GM10248 (cell line): ENCODE measurements around the gene SFMBT2.

Source experiments
- CTCF ChIA-PET: fragments of 300-600 bp; sonication (Branson Sonifier 250); formaldehyde crosslinking; extraction: SDS; loops from one replicate; lab custom pipeline; 2021; ENCODE audit warnings: antibody characterized with exemption; lab: Yijun Ruan, JAX
- POLR2A ChIA-PET: fragments of 350-650 bp; sonication (Branson Sonifier 250); formaldehyde crosslinking; extraction: SDS; loops from one replicate; lab custom pipeline; 2020; ENCODE audit warnings: antibody characterized with exemption; lab: Yijun Ruan, JAX
- DNase-seq: peaks from one replicate; pipeline ENCODE4 v3.0.0; 2012; ENCODE audit errors: extremely low spot score
- TF ChIP-seq, protein P1 (sequence below): IDR thresholded peaks from 2 replicates; pipeline ENCODE4 v1.5.1; 2012; ENCODE audit warnings: mild to moderate bottlenecking, low read depth; ENCODE audit errors: extremely low read depth, missing control alignments, control extremely low read depth

SFMBT2 gene

DNA sequence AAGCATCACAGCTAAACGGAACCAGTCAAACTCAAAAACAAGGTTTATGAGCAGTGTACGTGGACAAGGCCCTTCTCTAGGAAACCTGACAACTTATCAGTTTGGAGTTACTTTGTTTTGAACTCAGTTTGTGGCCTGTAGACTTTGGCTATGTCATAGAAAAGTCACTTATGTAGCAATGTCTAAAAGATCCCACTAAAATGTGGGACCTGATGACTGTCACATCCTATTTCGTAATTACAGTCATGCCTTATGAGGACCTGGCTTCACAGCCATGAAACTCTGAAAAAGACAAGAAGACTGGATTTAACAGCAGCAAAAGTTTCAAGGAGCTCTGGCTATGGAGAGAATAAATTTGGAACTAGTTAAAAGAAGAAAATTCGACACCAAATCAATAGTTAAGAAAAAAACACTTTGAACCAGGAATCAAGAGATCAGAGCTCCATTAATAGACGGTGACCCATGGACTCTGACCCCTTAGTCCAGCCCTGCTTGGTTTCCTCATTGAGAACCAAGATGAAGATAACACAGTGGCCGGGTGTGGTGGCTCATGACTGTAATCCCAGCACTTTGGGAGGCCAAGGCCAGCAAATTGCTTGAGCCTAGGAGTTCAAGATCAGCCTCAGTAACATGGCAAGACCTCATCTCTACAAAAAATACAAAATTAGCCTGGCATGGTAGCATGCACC lies 204.3 kb downstream of the SFMBT2 start:
- DNase-seq = no peak
- ChIA-PET CTCF (interaction anchor here (0.7 to 1.5 kb wide), 2 partner anchors 13 to 19 kb away, joined by 3 read pairs; no protein-coding TSS in a partner anchor), POLR2A (no interaction called here)
- TF ChIP-seq, protein P1, sequence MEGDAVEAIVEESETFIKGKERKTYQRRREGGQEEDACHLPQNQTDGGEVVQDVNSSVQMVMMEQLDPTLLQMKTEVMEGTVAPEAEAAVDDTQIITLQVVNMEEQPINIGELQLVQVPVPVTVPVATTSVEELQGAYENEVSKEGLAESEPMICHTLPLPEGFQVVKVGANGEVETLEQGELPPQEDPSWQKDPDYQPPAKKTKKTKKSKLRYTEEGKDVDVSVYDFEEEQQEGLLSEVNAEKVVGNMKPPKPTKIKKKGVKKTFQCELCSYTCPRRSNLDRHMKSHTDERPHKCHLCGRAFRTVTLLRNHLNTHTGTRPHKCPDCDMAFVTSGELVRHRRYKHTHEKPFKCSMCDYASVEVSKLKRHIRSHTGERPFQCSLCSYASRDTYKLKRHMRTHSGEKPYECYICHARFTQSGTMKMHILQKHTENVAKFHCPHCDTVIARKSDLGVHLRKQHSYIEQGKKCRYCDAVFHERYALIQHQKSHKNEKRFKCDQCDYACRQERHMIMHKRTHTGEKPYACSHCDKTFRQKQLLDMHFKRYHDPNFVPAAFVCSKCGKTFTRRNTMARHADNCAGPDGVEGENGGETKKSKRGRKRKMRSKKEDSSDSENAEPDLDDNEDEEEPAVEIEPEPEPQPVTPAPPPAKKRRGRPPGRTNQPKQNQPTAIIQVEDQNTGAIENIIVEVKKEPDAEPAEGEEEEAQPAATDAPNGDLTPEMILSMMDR = no peak

DNA sequence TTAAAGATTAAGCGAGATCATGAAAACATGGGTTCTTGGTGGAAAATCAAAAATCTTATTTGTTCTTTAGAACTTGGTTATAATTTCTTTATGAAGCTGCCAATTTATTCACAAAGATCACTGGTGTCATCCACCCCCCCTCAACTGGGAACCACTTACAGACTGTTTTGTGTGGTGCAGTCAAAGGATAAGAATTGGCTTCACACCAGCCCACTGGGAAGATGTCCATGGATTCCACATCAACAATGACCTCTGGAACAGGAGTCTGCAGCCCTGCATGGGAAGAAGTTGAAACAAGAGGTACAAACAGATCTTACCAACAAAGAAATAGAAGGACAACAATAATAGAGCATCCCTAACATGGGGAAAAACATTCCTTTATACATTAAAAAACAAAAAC lies 205.2 kb downstream of the SFMBT2 start:
- no peak for DNase-seq
- CTCF ChIA-PET = interaction anchor here (0.8 kb wide), 1 partner anchor 179 kb away, joined by 3 read pairs; no protein-coding TSS in a partner anchor
- TF ChIP-seq, protein P1 = no peak
- POLR2A ChIA-PET = no interaction called here

DNA sequence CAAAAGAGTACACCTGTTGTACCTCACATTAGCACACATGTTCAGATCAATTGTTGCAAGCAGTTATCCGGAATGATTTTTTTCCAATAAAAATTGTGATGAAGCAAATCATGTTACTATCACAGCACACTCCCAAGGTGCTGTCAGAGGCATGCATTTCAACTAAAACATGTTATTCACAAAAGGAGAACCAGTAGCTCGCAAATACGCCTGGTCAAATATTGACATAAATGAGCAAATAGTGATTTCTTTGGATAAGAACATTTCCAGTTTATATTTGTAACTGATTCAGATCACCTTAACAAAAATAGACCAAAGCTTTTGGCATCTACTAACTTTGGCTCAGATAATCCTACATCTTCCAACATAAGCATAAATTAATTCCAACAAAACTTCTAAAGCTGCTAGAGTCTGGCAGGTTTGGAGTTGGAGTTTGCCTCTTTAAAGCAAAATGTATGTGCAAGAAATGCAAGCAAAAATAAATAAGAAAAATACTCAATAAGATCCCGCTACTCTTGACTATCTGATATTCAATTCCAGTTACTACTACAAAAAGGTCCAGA lies 208.0 kb downstream of the SFMBT2 start:
- ChIA-PET CTCF (no interaction called here), POLR2A (no interaction called here)
- DNase-seq = no peak
- TF ChIP-seq, protein P1 = no peak

DNA sequence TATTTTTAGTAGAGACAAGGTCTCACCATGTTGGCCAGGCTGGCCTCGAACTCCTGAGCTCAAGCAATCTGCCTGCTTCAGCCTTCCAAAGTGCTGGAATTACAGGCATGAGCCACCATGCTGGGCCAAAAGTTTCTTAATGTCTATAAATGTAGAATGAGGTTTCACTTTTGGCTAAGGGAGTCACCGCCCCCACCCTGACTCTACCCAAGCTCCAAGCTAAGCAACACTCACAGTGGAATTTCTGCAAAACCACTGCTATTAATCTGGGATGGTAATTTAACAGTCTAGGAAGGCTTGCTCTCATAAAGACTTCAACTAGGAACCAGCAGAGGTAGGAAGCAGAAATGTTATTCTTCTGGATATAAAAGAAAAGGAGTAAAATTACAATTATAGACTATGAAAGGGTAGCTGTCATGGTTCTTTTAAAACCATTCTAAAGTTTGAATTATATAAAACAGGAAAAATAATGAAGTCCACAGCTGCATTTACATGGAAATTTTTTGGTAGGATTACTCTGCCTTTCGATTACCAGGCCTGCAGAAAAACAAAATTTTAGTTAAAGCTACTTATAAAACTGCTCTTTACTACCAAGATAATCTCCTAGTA lies 211.6 kb downstream of the SFMBT2 start:
- TF ChIP-seq, protein P1 = no peak
- CTCF ChIA-PET = interaction anchor here (1.1 to 1.5 kb wide), 5 partner anchors 9 to 78 kb away, joined by 3 to 4 read pairs (median 3); no protein-coding TSS in a partner anchor
- no peak for DNase-seq
- POLR2A ChIA-PET = no interaction called here

DNA sequence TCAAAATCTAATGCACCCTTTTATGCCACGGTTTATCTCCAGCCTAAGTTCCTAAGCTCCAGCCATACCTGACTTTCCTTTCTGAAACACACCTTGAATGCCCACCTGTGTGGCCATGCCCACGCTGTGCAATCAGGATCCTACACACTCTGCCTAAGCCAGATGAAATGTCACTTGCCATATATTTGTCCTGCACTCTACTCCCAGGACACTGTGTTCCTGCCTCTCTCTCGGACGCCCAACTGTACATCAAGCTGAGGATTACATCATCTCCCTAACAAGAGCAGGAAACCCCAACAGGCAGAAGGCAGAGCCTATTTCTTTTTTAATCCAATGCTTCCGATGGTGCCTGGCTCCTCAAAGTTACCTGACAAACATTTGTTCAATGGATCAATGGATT lies 214.6 kb downstream of the SFMBT2 start:
- TF ChIP-seq, protein P1 = no peak
- POLR2A ChIA-PET = no interaction called here
- CTCF ChIA-PET = no interaction called here
- DNase-seq = no peak

DNA sequence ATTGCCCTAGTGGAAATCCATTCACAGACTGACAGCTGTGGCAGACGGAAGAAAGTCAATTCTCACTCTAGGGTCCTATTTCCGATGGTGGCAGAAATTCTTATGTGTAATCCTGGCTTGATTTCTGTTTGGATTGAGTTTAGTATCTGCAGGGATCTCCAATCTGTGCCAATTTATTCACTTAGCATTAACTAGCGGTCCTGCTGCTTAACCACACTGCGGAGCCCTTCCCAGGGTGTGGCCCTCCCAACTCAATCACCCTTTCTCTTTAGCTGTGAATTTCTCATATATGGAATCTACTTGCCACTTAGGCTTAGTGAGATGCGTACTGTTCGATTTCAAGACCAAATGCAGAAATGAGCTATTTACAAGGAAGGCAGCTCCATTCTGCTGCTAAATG lies 215.7 kb downstream of the SFMBT2 start:
- ChIA-PET POLR2A (no interaction called here), CTCF (no interaction called here)
- DNase-seq = no peak
- TF ChIP-seq, protein P1 = no peak
